HG03039 (cell line): ENCODE data around the gene FYTTD1.

Experiments used
- ATAC-seq: cut with Tn5 transposase; IDR thresholded peaks from one replicate; pipeline ENCODE4 v1.9.1; 2021; ENCODE audit warnings: mild to moderate bottlenecking, moderate library complexity; ENCODE audit not compliant: unreplicated experiment

The FYTTD1 gene

DNA sequence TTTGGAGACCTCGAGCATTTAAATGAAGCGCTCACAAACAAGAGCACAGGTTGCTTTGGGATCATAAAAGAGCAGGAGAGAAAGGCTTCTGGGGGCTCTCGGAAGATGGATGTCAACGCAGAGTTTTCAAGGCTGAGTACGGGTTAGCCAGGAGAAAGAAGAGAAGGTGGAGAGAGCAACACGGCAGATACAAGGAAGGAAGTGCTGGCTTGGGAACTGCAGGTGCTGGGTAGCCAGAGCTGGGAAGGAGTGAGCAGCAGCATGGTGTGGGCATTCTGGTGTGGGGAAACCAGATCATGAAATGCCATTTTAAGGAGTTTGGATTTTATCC lies 12.4 kb upstream of the FYTTD1 start:
- ATAC-seq: no peak

DNA sequence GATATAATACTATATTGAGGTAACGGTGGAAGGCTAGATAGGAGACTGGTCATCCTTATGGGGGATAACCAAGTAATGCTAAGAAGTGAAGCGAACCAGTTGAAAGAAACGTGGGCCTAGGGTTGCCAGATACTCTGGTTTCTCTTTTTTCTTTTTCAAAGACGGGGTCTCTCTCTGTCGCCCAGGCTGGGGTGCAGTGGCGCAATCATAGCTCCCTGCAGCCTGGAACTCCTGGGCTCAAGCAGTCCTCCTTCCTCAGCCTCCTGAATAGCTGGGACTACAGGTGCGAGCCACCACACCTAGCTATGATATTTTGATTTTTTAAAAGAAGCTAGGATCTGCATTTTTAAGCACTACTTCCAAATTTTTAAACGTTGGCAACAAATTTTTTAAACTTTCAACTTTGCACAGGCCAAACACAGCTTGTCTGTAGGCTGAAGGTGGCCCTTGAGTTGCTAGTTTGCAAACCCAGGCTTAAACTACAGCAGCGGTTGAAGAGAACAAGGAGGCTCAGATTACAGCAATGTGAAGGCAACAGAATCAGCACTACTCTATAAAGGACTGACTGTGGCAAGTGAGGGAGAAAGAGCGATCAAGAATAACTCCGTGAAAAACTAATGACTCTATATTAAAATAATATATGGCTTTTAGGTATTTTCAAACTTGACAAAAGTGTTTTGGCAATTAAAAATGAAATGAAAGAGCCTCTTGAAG lies 11.8 kb upstream of the FYTTD1 start:
- no peak for ATAC-seq

DNA sequence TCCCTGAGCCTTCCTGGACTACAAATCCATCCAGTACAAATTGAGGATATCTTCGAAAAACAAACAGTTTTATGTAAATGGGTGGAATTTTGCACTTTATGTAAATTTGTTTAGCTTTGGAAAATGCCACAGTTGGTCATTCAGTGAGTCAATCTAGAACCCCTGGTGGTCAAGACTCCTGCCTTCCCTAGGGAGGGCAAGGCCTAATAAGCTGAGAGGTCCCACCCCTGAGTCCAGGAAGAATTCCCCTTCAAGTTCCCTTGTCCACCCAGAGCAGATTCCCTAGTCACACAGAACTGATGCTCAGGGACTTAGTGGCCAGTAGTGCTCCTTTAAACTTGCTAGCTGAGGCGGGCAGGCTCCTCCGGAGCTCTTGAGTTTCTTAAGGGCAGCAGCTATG lies 6.9 kb upstream of the FYTTD1 start:
- ATAC-seq: no peak

DNA sequence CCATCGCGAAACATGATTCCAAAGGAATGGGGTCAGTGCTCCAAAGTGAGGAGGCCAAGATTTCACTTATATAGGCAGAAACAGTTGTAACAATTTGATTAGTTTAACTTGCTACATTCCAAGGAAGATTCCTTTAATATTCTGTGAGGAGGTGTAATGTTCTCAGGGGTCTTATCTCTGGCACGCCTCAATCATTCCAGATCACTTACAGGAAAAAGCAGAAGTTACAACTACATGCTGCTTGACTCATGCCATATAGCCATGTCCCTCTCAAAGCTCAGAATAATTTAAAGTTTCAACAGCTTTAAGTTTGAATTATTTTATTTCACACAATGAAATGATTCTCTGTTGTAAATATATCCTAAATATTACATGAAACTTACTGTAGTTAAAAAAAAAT lies 3.5 kb upstream of the FYTTD1 start:
- no peak for ATAC-seq

- no peak for ATAC-seq
Measured at GRCh38 chr3:197746801-197747237, 2.9 kb upstream of the FYTTD1 start.

GRCh38 chr3:197748597-197749314 lies 927 bp upstream of the FYTTD1 start:
- ATAC-seq: no peak

DNA sequence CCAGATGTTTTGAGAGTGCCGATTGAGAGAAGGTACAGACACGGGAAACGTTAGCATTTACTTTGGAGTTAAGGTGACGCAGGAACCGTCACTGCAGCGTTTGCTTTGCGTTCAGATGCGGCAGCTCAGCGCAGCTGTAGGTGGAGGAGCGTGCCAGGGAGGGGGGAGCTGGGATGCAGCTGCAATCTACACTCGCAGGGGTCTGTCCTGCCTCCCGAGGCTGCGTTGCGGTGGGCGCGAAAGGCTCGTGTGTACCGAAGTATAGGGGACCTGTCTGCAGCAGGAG lies 425 bp upstream of the FYTTD1 start:
- peak; percentile 29 for ATAC-seq

- peak; percentile 38 for ATAC-seq
Measured at GRCh38 chr3:197750396-197750831, 731 bp downstream of the FYTTD1 start.

DNA sequence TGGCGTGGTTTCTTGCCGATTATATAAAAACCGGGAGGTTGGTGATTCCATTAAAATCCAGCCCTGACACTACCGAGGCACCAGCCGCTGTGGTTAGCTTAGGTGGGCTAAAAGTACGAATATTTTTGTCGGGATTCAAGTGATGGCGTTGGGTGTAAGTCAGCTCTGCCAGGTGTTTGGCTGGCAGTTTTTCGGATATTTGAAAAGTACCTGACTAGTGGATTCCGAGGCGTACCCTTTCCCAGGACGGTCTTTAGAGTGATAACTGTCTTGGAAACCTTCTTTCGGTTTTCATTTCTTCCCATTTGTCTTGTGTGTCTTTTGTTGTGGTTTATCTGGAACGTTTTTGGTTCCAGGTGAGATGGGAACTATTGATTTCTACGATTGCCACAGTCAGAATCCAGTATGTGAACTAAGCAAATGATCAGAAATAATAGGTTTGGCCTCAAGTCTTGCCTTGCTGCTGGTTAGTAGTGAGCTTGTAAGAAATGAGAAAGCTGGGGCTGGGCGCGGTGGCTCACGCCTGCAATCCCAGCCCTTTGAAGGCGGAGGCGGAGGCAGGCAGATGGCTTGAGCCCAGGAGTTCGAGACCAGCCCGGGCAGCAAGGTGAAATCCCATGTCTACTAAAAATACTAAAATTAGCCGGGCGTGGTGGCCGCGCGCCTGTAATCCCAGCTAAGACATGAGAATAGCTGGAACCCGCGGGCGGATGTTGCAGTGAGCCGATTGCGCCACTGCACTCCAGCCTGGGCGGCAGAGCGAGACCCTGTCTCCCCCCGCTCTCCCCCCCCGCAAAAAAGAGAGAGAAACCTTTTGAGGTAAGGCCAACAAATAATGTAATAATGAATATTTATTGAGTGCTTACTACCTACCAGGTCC lies 1.4 kb downstream of the FYTTD1 start:
- no peak for ATAC-seq

- no peak for ATAC-seq
Measured at GRCh38 chr3:197752107-197752506, 2.4 kb downstream of the FYTTD1 start.

DNA sequence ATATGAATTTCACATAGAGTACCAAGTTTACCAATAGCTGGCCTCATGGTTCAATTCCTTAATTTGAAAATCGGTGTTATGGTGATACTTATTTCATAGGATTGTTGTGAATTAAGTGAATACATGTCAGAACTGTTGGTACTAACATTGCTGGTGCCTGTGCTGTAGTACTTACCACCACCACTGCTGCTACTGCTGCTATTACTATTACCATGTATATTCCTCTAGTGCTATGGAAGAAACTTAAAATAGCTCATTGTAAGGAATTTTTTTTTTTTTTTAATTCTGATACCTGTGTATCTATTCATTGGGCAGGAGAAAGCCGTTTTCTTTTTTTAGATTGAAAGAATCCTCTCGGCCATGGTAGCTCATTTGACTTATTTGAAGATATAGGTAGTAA lies 3.6 kb downstream of the FYTTD1 start:
- ATAC-seq: no peak

DNA sequence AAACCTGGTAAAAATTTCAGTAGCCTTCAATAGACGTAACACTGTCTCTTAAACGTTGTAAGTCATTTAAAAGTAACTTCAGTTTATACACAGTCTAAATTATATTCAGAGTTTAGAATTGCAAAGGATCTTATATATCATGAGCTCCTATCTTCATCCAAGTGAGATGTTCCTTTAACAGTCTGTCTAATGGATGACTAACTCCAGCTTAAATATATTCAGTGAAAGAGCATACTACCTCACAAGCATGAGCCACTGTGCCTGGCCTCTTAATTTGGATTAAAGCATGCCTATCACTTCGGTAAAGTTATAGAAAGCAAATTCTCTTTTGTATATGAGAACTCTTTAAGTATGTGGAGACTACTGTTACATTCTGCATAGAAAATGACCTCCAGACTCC lies 7.0 kb downstream of the FYTTD1 start:
- ATAC-seq: no peak

GRCh38 chr3:197758512-197758911 lies 8.8 kb downstream of the FYTTD1 start:
- ATAC-seq: no peak

DNA sequence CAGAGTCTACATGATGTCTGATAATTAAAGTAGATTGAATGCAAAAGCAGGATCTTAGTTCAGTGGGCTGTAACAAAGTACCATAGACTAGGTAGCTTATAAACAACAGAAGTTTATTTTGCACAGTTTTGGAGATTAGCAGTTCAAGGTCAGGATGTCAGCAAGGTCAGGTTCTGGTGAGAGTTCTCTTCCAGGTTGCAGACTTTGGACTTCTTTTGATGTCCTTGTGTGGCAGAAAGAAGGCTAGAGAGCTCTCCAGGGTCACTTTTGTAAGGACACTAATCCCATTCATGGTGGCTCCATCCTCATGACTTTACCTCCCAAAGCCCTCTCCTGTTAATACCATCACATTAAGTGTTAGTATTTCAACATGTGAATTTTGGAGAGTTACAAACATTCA lies 12.1 kb downstream of the FYTTD1 start:
- no peak for ATAC-seq

- no peak for ATAC-seq
Measured at GRCh38 chr3:197775317-197775716, 25.6 kb downstream of the FYTTD1 start.

DNA sequence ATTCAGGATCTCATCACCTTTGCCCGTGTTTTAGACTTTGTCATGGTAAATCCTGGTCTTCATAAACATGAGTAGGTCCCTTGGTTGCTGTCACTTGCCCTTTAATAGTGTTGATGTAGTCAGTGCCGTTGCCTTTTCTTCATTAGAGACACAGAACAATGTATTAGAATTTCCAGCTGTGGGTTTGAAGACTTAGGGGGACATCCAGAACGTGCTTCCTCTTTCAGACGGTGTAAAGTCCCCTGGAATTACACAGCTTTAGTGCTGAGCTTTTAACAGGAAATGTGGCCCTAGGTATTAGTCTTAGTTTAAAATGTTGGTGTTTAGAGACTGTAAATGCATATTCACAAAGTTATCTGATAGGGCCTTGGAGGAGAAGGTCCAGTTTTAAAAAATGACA lies 32.5 kb downstream of the FYTTD1 start:
- peak; percentile 43 for ATAC-seq

- ATAC-seq: no peak
Measured at GRCh38 chr3:197784019-197784585, 34.4 kb downstream of the FYTTD1 start.

DNA sequence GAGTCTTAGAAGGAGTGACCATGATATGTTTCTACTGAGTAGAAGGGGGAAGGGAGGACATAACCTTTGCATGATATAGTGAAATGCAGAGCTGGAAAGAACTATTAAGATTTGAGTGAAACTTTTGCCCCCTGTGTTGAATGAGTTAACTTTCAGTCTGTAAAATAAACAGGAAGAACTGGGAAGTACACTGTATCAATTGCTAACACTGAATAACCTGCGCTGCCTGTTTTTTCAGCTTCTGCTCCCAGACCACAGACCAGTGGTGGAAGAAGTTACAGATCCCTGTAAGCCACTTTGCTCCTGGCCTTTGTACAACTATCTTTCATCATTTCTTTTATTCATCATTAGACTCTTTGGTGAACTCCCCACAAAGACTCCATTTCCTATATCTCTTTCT lies 37.7 kb downstream of the FYTTD1 start:
- ATAC-seq: no peak

- no peak for ATAC-seq
Measured at GRCh38 chr3:197789309-197789708, 39.6 kb downstream of the FYTTD1 start.

GRCh38 chr3:197790033-197790432 lies 40.4 kb downstream of the FYTTD1 start:
- no peak for ATAC-seq

DNA sequence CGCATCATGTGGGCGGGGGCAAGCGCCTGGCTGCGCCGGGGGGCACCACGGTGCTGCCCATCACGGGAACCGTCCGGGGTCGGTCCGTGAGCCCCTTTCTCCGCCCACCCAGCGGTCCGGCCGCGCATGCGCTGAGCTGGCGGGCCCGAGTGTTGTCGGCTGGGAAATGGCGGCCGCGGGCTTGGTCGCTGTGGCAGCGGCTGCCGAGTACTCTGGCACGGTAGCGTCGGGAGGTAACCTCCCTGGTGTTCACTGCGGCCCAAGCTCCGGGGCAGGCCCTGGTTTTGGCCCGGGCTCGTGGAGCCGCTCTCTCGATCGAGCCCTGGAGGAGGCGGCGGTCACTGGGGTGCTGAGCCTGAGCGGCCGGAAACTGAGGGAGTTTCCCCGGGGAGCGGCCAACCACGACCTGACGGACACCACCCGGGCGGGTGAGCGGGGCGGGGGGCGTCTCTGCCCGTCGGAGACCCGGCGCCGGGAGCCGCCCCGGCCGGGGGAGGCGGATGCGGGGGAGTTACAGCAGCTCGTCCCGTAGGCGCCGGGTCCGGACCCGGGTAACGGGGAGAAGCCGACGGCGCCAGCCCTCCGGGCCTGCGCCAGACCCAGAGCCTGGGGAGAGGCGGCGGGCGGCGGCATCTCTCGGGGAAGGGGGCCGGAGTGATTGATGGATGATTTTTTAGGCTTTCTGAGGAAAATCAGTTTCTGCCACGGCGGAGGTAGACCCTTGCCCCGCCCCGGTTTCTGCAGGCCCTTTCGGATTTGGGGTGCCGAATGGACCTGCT lies 41.6 kb downstream of the FYTTD1 start, which contains the start of gene LRCH3:
LRCH3 (plus strand) TSS at position 142 of the 779 bp plus-strand sequence; CDS start at position 167, 25 bp downstream.
- peak; percentile 71 for ATAC-seq
